ENCODE measurements around the gene LURAP1L.

The LURAP1L gene

DNA sequence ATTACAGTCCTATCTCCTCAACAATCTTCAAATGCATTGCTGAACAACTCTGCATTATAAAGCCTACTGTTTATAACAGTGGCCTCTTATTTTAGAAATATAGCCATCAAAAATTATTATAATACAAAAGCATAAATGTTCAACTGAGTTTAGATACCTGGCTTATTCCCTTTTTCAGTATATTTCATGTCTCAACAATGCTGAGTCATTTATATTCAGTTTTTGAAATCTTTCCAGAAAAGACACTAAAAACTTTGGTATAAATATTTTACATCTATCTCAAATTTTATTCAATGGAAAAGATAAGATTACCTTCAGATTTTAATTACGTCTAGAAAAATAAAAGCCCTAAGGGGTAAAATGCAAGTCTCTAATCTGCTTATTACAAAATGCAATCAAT, 37.9 kb downstream of the LURAP1L start:
- H3K4me3 ChIP-seq (ENCODE audit: low read depth, low read length): no peak overlapping the region
- POLR2A ChIA-PET: no interaction called here
- H3K27ac ChIP-seq (ENCODE audit: extremely low read depth, low read depth, low read length): no peak overlapping the region
- no peaks in the 10 kb centered on the region for H3K36me3 ChIP-seq (ENCODE audit: control insufficient read depth in 2 of 2, insufficient read depth in 1 of 2, low read length in 2 of 2)
- peaks cover 11% of the 10 kb centered on the region for H3K4me1 ChIP-seq (ENCODE audit: control insufficient read depth, insufficient read depth, low read length)
- H3K9me3 ChIP-seq (ENCODE audit: control insufficient read depth, insufficient read depth, low read depth, low read length): no peaks in the 10 kb centered on the region
- TF ChIP-seq ZBTB20 (tag by site-specific recombination; IDR thresholded peaks at IDR 0.05): no peak
- TF ChIP-seq, protein P1, sequence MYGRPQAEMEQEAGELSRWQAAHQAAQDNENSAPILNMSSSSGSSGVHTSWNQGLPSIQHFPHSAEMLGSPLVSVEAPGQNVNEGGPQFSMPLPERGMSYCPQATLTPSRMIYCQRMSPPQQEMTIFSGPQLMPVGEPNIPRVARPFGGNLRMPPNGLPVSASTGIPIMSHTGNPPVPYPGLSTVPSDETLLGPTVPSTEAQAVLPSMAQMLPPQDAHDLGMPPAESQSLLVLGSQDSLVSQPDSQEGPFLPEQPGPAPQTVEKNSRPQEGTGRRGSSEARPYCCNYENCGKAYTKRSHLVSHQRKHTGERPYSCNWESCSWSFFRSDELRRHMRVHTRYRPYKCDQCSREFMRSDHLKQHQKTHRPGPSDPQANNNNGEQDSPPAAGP (tag by site-specific recombination; IDR thresholded peaks at IDR 0.05): no peak
- TF ChIP-seq OVOL3 (tag by site-specific recombination; IDR thresholded peaks at IDR 0.05): no peak
- no peak for TF ChIP-seq WT1 (tag by site-specific recombination; IDR thresholded peaks at IDR 0.05)
- CTCF ChIA-PET: no interaction called here

DNA sequence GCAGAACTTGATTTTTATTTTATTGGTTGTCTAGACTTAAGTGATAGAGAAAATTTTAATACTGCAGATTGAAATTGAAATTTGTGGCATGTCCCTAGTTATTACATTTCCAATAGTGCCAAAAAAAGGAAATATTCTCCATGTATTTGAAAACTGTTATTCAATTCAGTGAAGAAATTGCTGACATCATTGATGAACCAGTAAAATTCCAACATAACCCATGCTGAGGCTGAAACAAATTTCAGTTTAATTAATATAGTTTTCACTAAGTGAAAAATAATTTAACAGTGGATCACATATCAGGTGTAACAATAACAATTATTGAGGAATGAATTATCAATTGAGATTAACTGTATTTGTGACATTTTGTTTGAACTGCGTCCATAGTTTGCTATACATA, 38.7 kb downstream of the LURAP1L start:
- Histone ChIP-seq H3K9me3 (ENCODE audit: control insufficient read depth, insufficient read depth, low read depth, low read length) (no peaks in the 10 kb centered on the region), H3K4me3 (ENCODE audit: low read depth, low read length) (no peak overlapping the region), H3K4me1 (ENCODE audit: control insufficient read depth, insufficient read depth, low read length) (peaks cover 11% of the 10 kb centered on the region), H3K27ac (ENCODE audit: extremely low read depth, low read depth, low read length) (peak overlapping the region; percentile 79; the same call in 1 of the 2 replicates), H3K36me3 (ENCODE audit: control insufficient read depth in 2 of 2, insufficient read depth in 1 of 2, low read length in 2 of 2) (no peaks in the 10 kb centered on the region)
- POLR2A ChIA-PET: interaction anchor here (2.8 kb wide), 1 partner anchor 38 kb away, joined by 15 read pairs; the partner anchor contains the start of gene LURAP1L
- TF ChIP-seq SP3 (tag by site-specific recombination; IDR thresholded peaks at IDR 0.05) (no peak), ZNF776 (tag by site-specific recombination; IDR thresholded peaks at IDR 0.05; ENCODE audit: borderline replicate concordance) (no peak), ZNF169 (tag by site-specific recombination; IDR thresholded peaks at IDR 0.05) (no peak), YY2 (tag by site-specific recombination; IDR thresholded peaks at IDR 0.05) (no peak), ZSCAN30 (tag by site-specific recombination; IDR thresholded peaks at IDR 0.05) (no peak), ZNF596 (tag by site-specific recombination; IDR thresholded peaks at IDR 0.05) (no peak), ZNF660 (tag by site-specific recombination; IDR thresholded peaks at IDR 0.05) (no peak), ZNF555 (tag by site-specific recombination; conservative IDR thresholded peaks at IDR 0.05) (no peak), SCRT1 (tag by site-specific recombination; IDR thresholded peaks at IDR 0.05; ENCODE audit: borderline replicate concordance) (no peak)
- TF ChIP-seq, protein P2, sequence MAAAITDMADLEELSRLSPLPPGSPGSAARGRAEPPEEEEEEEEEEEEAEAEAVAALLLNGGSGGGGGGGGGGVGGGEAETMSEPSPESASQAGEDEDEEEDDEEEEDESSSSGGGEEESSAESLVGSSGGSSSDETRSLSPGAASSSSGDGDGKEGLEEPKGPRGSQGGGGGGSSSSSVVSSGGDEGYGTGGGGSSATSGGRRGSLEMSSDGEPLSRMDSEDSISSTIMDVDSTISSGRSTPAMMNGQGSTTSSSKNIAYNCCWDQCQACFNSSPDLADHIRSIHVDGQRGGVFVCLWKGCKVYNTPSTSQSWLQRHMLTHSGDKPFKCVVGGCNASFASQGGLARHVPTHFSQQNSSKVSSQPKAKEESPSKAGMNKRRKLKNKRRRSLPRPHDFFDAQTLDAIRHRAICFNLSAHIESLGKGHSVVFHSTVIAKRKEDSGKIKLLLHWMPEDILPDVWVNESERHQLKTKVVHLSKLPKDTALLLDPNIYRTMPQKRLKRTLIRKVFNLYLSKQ (tag by site-specific recombination; IDR thresholded peaks at IDR 0.05; ENCODE audit: borderline replicate concordance): no peak
- TF ChIP-seq, protein P3, sequence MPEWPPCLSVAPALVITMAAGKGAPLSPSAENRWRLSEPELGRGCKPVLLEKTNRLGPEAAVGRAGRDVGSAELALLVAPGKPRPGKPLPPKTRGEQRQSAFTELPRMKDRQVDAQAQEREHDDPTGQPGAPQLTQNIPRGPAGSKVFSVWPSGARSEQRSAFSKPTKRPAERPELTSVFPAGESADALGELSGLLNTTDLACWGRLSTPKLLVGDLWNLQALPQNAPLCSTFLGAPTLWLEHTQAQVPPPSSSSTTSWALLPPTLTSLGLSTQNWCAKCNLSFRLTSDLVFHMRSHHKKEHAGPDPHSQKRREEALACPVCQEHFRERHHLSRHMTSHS (tag by site-specific recombination; IDR thresholded peaks at IDR 0.05): no peak
- TF ChIP-seq, protein P4, sequence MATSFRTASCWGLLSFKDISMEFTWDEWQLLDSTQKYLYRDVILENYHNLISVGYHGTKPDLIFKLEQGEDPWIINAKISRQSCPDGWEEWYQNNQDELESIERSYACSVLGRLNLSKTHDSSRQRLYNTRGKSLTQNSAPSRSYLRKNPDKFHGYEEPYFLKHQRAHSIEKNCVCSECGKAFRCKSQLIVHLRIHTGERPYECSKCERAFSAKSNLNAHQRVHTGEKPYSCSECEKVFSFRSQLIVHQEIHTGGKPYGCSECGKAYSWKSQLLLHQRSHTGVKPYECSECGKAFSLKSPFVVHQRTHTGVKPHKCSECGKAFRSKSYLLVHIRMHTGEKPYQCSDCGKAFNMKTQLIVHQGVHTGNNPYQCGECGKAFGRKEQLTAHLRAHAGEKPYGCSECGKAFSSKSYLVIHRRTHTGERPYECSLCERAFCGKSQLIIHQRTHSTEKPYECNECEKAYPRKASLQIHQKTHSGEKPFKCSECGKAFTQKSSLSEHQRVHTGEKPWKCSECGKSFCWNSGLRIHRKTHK (tag by site-specific recombination; IDR thresholded peaks at IDR 0.05): no peak
- CTCF ChIA-PET: no interaction called here
